ENCODE data around the gene CATSPER1.

CATSPER1 gene

DNA sequence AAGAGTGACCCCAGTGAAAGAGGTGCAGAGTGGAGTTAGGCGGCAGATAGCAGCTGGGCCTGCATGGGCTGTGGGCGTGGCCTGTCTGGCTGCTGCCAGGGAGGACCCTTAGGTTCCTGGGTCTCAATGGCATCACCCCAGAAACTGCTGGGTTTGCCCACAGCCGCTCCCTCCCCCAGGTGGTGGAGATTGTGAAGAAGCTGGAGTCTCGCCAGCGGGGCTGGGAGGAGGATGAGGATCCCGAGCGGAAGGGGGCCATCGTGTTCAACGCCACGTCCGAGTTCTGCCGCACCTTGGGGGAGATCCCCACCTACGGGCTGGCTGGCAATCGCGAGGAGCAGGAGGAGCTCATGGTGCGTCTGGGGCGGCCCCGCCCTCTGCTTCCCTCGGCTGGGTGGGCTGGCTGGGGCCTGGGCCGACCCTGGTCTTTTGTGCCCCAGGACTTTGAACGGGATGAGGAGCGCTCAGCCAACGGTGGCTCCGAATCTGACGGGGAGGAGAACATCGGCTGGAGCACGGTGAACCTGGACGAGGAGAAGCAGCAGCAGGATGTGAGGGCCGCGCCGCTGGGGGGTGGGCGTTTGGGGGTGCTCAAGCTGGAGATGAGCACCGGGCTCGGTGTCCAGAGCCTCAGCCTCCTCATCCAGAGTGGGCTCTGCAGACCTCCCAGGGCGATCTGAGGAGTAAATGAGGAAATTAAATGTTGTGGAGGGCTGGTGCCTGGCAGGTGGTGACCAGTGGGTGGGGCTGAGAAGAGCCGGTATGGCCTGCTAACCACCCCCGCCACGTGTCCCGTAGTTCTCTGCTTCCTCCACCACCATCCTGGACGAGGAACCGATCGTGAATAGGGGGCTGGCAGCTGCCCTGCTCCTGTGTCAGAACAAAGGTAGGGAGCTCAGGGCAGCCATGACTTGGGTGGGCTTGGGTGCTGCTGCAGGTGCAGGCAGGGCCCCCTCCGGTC is 49.8 kb downstream of the CATSPER1 start:
- no peak for DNase-seq (ENCODE audit: low spot score)
- H3K4me3 ChIP-seq: no peak overlapping the region
- TF ChIP-seq CTCF (IDR thresholded peaks at IDR 0.05): no peak
- no peak overlapping the region for H3K27ac ChIP-seq

GRCh38 chr11:65975771-65976170 is 50.5 kb downstream of the CATSPER1 start:
- Histone ChIP-seq H3K27ac (no peak overlapping the region), H3K4me3 (no peak overlapping the region)
- no peak for DNase-seq (ENCODE audit: low spot score)
- no peak for TF ChIP-seq CTCF (IDR thresholded peaks at IDR 0.05)

- TF ChIP-seq CTCF (IDR thresholded peaks at IDR 0.05): no peak
- Histone ChIP-seq H3K4me3 (no peak overlapping the region), H3K27ac (no peak overlapping the region)
- no peak for DNase-seq (ENCODE audit: low spot score)
These were observed 52.7 kb downstream of the CATSPER1 start for GRCh38 chr11:65973439-65974110.

DNA sequence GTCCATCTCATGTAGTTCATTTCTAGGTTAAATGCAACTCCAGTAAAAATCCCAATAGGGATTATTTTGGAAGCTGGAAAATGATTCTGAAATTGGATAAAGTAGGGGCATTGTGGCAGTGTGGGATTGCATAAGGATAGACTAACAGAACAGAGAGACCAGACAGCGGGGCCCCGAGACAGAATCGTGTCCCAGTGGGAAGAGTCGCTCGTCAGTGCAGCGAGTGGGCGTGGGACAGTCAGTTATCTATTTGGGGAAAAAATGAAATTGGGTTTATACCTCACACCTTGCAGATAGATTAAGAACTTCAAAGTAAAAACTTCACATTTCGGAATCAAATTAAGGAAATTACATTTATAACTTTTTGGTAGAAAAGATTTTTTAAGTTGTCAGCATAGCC is 54.2 kb downstream of the CATSPER1 start:
- TF ChIP-seq CTCF (IDR thresholded peaks at IDR 0.05): no peak
- no peak for DNase-seq (ENCODE audit: low spot score)
- Histone ChIP-seq H3K4me3 (no peak overlapping the region), H3K27ac (no peak overlapping the region)

GRCh38 chr11:65968600-65969482 is 57.4 kb downstream of the CATSPER1 start:
- Histone ChIP-seq H3K27ac (no peak overlapping the region), H3K4me3 (no peak overlapping the region)
- DNase-seq (ENCODE audit: low spot score): no peak
- no peak for TF ChIP-seq CTCF (IDR thresholded peaks at IDR 0.05)

- no peak overlapping the region for H3K27ac ChIP-seq
- no peak for TF ChIP-seq CTCF (IDR thresholded peaks at IDR 0.05)
- DNase-seq (ENCODE audit: low spot score): no peak
- H3K4me3 ChIP-seq: no peak overlapping the region
These were observed 58.8 kb downstream of the CATSPER1 start for GRCh38 chr11:65967329-65967934.
